Kidney (tissue), 14 donors: ENCODE measurements around the gene NBEA. TPM values are rescaled to one million over a fixed set of nuclear protein-coding genes. Genes with fewer than 3 reads are reported as not detected.

Experiments
- DNase-seq, 5 donors: peaks; one replicate each; pipeline ENCODE4 v3.0.0-alpha.2; 2013 to 2020
- FAIRE-seq: peaks from 2 replicates; lab custom pipeline; 2012; peaks lifted over from hg19 to GRCh38; lab: Jason Lieb, UNC
- H3K27ac ChIP-seq, 2 donors: one replicate each; pipeline ENCODE4 v1.7.0; 2013; ENCODE audit warnings: low read depth in 2 of 2, low read length in 2 of 2, inconsistent platforms in 1 of 2
- H3K27me3 ChIP-seq: one replicate; pipeline ENCODE4 v1.7.1; 2013; ENCODE audit warnings: low read length, inconsistent platforms; ENCODE audit not compliant: control insufficient read depth, insufficient read depth
- H3K36me3 ChIP-seq, 3 donors: one replicate each; pipeline versions ENCODE4 v1.7.0 to v1.7.1; 2013; ENCODE audit warnings: low read length in 3 of 3, control low read depth in 1 of 3, inconsistent platforms in 1 of 3; ENCODE audit not compliant: insufficient read depth in 3 of 3, control insufficient read depth in 2 of 3
- H3K4me1 ChIP-seq, 3 donors: one replicate each; pipeline versions ENCODE4 v1.7.0 to v1.7.1; 2013; ENCODE audit warnings: low read length in 3 of 3, inconsistent platforms in 1 of 3, low read depth in 1 of 3; ENCODE audit not compliant: control insufficient read depth in 2 of 3, insufficient read depth in 2 of 3
- H3K4me3 ChIP-seq, 3 donors: one replicate each; pipeline versions ENCODE4 v1.7.0 to v1.8.1; 2013; ENCODE audit warnings: low read length in 3 of 3, control low read depth in 1 of 3, inconsistent platforms in 1 of 3
- H3K9ac ChIP-seq, 3 donors: one replicate each; pipeline versions ENCODE4 v1.7.0 to v1.7.1; 2013; ENCODE audit warnings: low read length in 3 of 3, control low read depth in 1 of 3, inconsistent platforms in 1 of 3
- H3K9me3 ChIP-seq, 3 donors: one replicate each; pipeline versions ENCODE4 v1.7.0 to v1.7.1; 2013; ENCODE audit warnings: low read length in 3 of 3, control low read depth in 1 of 3, inconsistent platforms in 1 of 3; ENCODE audit not compliant: control insufficient read depth in 2 of 3, insufficient read depth in 1 of 3
- CTCF ChIP-seq: IDR thresholded peaks from 3 replicates; pipeline ENCODE4 v1.5.1; 2012; ENCODE audit warnings: mild to moderate bottlenecking, moderate library complexity, borderline replicate concordance; ENCODE audit not compliant: insufficient read depth; ENCODE audit errors: extremely low read depth
- intact Hi-C: fragments of 100-400 bp; cut with DNase I; formaldehyde crosslinking; loops from one replicate; pipeline ENCODE4 v1.11.1; 2022
- polyA plus RNA-seq: library from polyadenylated mRNA; stranded (reverse); fragments of 350-450 nt; fragmentation: Illumina TruSeq; extraction: RNeasy Lipid Tissue Mini Kit (QIAGEN cat#74804); gene quantifications from one replicate; pipeline ENCODE4 v1.2.3, GENCODE V29; 2014; ENCODE audit warnings: low read depth, low replicate concordance; ENCODE audit not compliant: insufficient read depth
- total RNA-seq: library from RNA; stranded (reverse); fragmentation: NEBNext Ultra II Directional; extraction: Animal tissue kit (Norgen Biotek cat#: 25700); gene quantifications from one replicate; pipeline ENCODE4 v1.2.1, GENCODE V29; 2021
- donor health status: control.
- donor health status: control.
- donor health status: control.
- donor health status: control.
- donor health status: control.
- donor health status: DM: yes; HTN: yes; CAD: no.
- donor health status: Normal renal cell carcinoma (clear cell type).

Gene NBEA
- total and polyA plus RNA-seq, 2 donors from 2014 or later, result 4.7 to 14.6 TPM

DNA sequence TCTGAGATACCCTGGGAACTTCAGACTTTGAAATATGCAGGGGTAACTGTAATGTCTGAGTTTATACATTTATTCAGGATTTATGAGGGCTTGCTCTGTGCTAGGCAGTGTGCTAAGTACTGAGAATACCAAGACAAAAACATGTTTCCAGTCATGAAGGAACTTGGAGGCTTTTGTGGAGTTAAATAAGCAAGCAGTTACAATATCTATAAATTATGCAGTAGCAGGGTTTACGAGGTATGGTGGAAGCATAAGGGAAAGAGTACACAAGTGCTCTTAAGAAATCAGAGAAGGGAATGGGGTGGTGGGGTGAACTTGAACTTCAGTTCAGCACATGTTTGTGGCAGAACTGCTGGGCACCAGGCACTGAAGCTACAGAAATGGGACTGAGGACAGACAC, 506.4 kb downstream of the NBEA start:
- DNase-seq (peak in 2 of 5 donors; percentile 70 to 76), FAIRE-seq (no peak)
- no peak for TF ChIP-seq CTCF

DNA sequence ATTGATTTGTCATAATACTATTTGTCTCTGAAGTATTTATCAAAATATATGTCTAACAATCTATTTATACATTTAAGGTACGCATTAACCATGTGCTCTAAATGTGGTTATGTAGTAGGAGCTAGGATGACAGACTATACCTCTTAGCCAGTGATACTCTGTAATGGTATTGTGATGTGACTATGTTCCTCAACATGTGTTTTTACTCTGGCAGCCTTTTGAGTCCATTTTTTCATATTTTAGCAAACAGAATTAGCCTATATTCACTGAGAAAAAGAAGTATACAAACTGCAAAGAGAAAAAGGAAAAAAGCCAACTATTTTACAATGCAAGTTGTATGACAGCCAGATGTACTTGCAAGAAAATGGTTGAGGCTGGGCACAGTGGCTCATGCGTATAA, 507.8 kb downstream of the NBEA start:
- FAIRE-seq (no peak), DNase-seq (peak in 1 of 5 donors; percentile 1)
- H3K9me3 ChIP-seq, result no peaks in the 10 kb centered on the region
- H3K36me3 ChIP-seq, result no peaks in the 10 kb centered on the region
- intact Hi-C loops, result no loop called here
- peaks cover 0 to 4% (median 0%) of the 10 kb centered on the region in 3 donors for H3K4me1 ChIP-seq
- H3K9ac ChIP-seq, result no peak overlapping the region
- H3K27ac ChIP-seq, result no peak overlapping the region
- no peak overlapping the region for H3K4me3 ChIP-seq
- TF ChIP-seq CTCF, result no peak
- no peaks in the 10 kb centered on the region for H3K27me3 ChIP-seq

More for the DNA sequence above, 506.4 kb downstream of the NBEA start:
- H3K27ac ChIP-seq, result no peak overlapping the region
- H3K9ac ChIP-seq, result no peak overlapping the region
- H3K4me1 ChIP-seq, result peaks cover 0 to 4% (median 0%) of the 10 kb centered on the region in 3 donors
- no peak overlapping the region for H3K4me3 ChIP-seq
- intact Hi-C loops, result no loop called here
- no peaks in the 10 kb centered on the region for H3K9me3 ChIP-seq
- H3K36me3 ChIP-seq, result no peaks in the 10 kb centered on the region
- H3K27me3 ChIP-seq, result no peaks in the 10 kb centered on the region

- Histone ChIP-seq H3K27ac (no peak overlapping the region), H3K36me3 (no peaks in the 10 kb centered on the region), H3K9ac (no peak overlapping the region), H3K27me3 (no peaks in the 10 kb centered on the region), H3K4me3 (no peak overlapping the region), H3K9me3 (no peaks in the 10 kb centered on the region), H3K4me1 (no peaks in the 10 kb centered on the region)
- DNase-seq (no peak), FAIRE-seq (peak; percentile 66)
- no peak for TF ChIP-seq CTCF
- intact Hi-C loops, result no loop called here
These were observed 513.0 kb downstream of the NBEA start for GRCh38 chr13:35455022-35455421.

DNA sequence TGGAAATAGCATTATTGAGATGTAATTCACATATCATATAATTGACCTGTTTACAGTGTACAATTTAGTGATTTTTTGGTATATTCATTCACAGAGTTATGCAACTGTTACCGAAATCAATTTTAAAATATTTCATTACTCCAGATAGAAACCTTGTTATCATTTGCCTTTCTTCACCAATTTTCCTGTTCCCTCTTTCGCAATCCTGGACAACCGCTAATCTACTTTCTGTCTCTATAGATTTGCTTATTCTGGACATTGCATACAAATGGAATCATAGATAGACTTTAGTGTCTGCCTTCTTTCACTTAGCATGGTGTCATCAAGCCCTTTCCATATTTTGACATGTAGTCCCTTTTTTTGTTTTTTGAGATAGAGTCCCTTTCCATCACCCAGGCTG, 515.2 kb downstream of the NBEA start:
- FAIRE-seq, result no peak

More for the DNA sequence above, 515.2 kb downstream of the NBEA start:
- intact Hi-C loops, result no loop called here
- no peak overlapping the region for H3K9ac ChIP-seq
- no peaks in the 10 kb centered on the region for H3K27me3 ChIP-seq
- H3K4me1 ChIP-seq, result no peaks in the 10 kb centered on the region
- no peaks in the 10 kb centered on the region for H3K9me3 ChIP-seq
- DNase-seq, result no peak
- no peak for TF ChIP-seq CTCF
- H3K27ac ChIP-seq, result no peak overlapping the region
- no peak overlapping the region for H3K4me3 ChIP-seq
- no peaks in the 10 kb centered on the region for H3K36me3 ChIP-seq
